ENCODE data around the gene SLC9B1. TPM values are rescaled to one million over a fixed set of nuclear protein-coding genes. Genes with fewer than 3 reads are reported as not detected.
"Not testable (repeated sequence)": the region's sequence is repeated elsewhere in the genome, so short reads cannot be mapped to it uniquely, and the experiment has no call there.

Gene SLC9B1
- total RNA-seq, 1 experiment from 2014 or later = 0.12 TPM

DNA sequence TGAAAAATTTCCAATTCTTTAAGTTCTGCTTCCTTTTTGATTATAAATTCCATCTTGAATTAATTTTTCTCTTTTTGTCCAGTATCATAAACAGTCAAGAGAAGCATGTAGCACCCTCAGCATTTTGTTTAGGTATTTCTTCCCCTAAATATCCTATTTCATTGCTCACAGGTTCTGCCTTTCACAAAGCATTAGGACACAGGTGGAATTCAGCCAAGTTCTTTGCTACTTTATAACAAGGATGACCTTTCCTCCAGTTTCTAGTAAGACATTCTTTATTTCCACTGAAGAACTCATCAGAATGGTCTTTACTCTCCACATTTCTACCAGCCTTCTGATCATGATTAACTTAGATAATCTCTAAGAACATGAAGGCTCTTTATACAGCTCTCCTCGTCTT lies 7.4 kb downstream of the SLC9B1 start:
- DNase-seq (ENCODE audit: extremely low read depth, low read depth) = no peak

DNA sequence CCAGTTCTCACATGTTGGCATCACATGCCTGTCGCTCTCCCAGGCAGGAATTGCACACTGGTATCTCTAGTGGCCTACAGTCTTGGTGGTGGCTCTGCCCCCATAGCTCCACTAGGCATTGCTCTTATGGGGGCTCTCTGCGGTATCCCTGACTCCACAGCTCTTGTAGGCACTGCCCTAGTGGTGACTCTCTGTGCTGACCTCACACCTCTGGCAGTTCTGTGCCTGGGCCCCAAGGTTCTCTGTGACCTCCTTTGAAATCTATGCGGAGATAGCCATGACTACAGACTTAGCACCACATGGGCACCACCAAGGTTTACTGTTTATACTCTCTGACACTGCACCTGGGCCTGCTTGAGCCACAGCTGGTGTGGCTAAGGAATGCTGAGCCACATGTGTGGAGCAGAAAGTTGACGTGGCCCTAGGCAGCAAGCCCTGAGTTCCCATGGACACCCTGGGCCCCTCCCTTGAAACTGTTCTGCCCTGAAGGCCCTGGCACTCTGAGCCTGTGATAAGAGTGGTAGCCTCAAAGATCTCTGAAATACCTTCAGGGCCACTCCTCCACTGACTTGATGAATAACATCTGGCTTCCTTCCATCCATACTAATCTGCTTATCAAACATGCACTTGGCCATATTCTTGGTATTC lies 8.0 kb downstream of the SLC9B1 start:
- no peak for DNase-seq (ENCODE audit: extremely low read depth, low read depth)

- no peak for DNase-seq (ENCODE audit: extremely low read depth, low read depth)
These were observed 8.7 kb downstream of the SLC9B1 start for GRCh38 chr4:103010804-103011203.

DNA sequence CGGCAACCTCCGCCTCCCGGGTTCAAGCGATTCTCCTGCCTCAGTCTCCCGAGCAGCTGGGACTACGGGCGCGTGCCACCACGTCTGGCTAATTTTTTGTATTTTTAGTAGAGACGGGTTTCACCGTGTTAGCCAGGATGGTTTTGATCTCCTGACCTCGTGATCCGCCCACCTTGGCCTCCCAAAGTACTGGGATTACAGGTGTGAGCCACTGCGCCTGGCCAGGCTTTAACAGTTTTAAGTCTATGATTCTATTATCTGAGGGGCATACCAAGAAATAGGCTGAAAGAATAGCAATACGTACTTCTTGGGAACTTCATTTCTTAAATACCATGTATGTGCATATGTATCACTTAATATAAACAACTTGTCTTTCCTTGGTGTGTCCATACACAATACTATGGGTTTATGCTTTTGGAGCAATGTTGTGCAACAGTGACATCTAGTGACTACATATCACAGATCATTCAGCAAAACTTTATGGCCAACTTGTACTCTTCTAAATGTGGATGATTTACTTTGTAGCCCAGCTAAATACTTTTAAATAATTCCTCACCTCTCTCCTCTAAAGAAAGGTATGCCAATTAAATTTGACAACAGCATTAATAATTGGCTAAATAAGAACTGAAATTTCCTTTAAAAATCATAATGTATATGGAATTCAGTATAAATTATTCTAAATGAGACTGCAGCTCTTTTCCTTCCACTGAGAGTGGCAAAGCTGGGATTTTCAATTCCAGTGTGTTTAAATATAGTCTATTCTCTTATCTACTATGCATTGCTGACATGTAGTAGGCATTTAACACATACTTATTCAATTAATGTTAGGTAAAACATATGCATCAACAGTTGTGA lies 10.4 kb downstream of the SLC9B1 start:
- DNase-seq (ENCODE audit: extremely low read depth, low read depth) = peak; percentile 54

DNA sequence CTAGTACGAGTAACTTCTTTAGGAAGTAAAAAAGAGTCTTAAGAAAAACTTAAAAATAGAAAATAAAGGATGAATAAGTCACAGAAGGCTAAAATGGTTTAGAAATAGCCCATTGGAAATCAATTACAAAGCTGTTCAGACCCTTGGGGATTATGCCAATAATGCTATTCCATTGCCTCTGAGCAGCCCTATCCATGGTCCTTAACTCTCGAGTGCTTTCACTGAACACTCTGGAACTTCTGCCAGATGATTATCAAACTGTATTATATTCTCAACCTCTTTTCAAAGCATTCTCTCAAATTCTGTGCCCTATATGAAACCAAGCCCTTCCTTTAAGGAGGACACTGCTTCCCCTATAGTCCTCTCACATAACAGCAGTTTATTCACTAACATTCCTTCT lies 17.0 kb downstream of the SLC9B1 start:
- no peak for DNase-seq (ENCODE audit: extremely low read depth, low read depth)

DNA sequence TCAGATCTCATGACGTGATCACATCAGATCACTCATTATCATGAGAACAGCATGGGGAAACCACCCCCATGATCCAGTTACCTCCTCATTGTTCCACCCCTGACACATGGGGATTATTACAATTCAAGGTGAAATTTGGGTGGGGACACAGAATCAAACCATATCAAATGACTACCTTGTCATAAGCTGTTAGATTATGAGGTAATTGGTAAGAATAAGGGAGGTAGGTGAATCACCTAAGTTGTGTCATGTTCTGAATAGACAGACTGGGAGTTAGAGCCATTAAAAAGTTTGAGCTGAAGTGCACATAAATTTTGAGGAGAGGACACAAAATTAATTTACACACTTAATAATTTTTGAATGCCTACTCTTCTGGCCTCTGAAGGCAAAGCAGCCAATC lies 24.7 kb downstream of the SLC9B1 start:
- no peak for DNase-seq (ENCODE audit: extremely low read depth, low read depth)

DNA sequence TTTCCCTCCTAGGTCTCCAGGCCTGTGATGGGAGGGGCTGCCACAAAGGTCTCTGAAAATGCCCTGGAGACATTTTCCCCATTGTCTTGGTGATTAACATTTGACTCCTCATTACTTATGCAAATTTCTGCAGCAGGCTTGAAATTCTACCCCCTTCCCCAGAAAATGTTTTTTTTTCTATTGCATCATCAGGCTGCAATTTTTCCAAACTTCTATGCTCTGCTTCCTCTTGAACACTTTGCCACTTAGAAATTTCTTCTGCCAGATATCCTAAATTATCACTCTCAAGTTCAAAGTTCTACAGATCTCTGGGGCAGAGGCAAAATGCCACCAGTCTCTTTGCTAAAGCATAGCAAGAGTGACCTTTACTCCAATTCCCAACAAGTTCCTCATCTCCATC lies 25.5 kb downstream of the SLC9B1 start:
- DNase-seq (ENCODE audit: extremely low read depth, low read depth) = not testable (repeated sequence)

GRCh38 chr4:102988429-102989020 lies 31.0 kb downstream of the SLC9B1 start:
- DNase-seq (ENCODE audit: extremely low read depth, low read depth) = no peak

- no peak for DNase-seq (ENCODE audit: extremely low read depth, low read depth)
These were observed 38.5 kb downstream of the SLC9B1 start for GRCh38 chr4:102981005-102981404.

DNA sequence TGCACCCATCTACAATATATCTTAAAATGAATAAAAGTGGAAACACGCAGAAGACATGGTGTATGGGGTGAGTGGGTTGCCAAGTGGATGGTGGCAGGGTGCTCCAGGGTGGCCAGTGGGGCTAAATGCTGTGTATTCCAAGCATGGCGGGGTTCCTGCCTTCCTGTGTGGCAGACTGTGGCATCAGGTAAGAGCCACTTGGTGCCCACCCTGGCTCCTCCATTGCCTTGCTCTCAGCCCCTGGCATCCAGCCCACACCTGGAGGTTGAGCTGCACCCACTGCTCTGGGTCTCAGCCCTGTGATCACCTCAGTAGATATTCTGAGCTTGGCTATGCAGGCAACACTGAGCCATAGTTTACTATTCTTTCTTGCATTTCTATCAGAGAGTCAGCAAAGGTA lies 57.7 kb downstream of the SLC9B1 start:
- DNase-seq (ENCODE audit: extremely low read depth, low read depth) = not testable (repeated sequence)

GRCh38 chr4:102959496-102959895 lies 60.0 kb downstream of the SLC9B1 start:
- DNase-seq (ENCODE audit: extremely low read depth, low read depth) = no peak

DNA sequence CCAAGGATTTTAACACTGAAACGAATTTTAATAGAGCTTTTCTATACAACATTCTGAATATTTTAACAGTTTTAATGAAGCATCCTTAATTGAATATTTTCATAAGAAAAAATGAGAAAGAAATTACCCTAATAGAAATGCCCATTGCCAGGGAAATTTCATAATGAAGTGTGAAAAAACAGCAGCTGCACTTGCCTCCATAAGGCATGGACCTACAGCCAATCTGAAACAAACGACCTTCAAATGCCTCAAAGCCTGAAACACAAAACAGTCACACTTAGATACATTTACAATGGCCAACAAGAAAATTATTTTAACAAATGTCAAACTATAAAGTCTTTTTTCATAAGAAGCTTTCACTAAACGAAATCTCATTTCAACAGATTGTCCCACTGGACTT lies 74.4 kb downstream of the SLC9B1 start:
- no peak for DNase-seq (ENCODE audit: extremely low read depth, low read depth)

GRCh38 chr4:102938063-102938462 lies 81.4 kb downstream of the SLC9B1 start:
- not testable (repeated sequence) for DNase-seq (ENCODE audit: extremely low read depth, low read depth)

GRCh38 chr4:102935716-102936115 lies 83.8 kb downstream of the SLC9B1 start:
- DNase-seq (ENCODE audit: extremely low read depth, low read depth) = no peak

DNA sequence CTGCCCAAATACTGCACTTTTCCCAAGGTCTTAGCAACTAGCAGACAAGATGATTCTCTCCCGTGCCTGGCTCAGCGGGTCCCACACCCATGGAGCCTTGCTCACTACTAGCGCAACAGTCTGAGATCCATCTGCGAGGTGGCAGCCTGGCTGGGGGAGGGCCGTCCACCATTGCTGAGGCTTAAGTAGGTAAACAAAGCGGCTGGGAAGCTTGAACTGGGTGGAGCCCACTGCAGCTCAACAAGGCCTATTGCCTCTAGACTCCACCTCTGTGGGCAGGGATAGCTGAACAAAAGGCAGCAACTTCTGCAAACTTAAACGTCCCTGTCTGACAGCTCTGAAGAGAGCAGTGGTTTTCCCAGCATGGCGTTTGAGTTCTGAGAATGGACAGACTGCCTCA lies 99.8 kb downstream of the SLC9B1 start:
- DNase-seq (ENCODE audit: extremely low read depth, low read depth) = not testable (repeated sequence)

DNA sequence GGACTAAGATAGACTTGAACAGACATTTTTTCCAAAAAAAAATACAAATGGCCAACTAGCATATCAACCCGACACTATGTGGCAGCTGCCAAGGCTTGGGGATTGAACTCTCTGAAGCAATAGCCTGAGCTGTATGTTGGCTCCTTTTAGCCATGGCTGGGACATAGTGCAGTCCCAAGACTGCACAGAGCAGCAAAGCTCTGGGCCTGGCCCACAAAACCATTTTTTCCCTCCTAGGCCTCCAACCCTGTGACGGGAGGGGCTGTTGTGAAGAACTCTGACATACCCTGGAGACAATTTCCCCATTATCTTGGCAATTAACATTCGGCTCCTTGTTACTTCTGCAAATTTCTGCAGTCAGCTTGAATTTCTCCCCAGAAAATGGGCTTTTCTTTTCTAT lies 100.6 kb downstream of the SLC9B1 start:
- DNase-seq (ENCODE audit: extremely low read depth, low read depth) = no peak

GRCh38 chr4:102901804-102902203 lies 117.7 kb downstream of the SLC9B1 start:
- no peak for DNase-seq (ENCODE audit: extremely low read depth, low read depth)

DNA sequence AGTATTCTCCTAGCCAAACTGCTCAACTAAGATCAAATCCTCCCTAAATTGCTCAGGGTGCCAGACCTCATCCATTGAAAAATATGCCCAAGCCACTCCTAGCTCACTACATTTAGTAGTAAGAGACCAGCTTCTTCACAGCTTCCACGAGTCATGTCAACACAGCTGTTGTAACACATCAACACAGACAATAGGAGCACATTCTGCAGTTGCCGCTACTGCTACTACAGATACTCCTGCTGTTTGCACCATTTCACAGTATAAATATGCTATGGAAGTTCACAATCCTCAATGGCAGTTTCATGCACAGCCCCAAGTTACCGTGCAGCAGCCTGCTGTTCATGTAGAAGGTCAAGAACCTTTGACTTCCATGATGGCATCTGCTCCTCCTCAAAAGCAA lies 121.9 kb downstream of the SLC9B1 start:
- not testable (repeated sequence) for DNase-seq (ENCODE audit: extremely low read depth, low read depth)

DNA sequence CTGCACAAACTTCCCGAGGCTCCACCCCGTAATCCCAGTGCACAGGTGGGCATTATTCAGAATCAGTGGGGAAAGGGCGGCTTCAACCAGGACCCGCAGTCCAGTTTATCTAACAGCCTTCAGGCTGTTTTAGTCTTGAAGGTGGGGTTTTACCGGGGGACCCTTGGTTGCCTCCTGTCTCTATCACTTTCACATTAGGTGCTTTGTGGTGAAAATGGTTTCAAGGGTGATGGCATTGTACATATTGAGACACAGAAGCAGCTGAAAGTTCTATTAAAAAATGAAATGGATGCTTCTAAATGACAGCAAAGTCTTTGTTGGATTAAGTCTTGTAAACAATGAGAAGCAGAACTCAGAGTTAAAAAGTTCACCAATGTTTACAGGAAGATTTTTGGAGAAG lies 123.0 kb downstream of the SLC9B1 start:
- DNase-seq (ENCODE audit: extremely low read depth, low read depth) = not testable (repeated sequence)

- DNase-seq (ENCODE audit: extremely low read depth, low read depth) = not testable (repeated sequence)
These were observed 129.6 kb downstream of the SLC9B1 start for GRCh38 chr4:102889866-102890265.

DNA sequence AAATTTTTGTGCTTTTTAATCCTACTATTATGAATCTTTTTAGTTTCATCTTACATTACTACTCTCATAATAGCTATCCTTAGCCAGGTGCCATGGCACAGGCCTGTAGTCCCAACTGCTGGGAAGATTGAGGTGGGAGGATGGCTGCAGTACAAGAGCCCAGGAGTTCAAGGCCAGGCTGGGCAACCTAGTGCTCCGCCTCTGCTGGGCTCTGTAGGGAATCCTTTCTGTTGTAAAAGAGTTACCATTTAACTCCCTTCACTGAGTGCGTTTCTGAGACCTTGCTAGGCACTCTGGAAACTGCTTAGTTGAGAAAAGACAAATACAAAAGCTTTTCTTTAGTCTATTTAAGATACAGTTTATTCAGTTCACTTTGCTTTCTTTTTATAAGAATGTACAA lies 130.9 kb downstream of the SLC9B1 start:
- DNase-seq (ENCODE audit: extremely low read depth, low read depth) = not testable (repeated sequence)

DNA sequence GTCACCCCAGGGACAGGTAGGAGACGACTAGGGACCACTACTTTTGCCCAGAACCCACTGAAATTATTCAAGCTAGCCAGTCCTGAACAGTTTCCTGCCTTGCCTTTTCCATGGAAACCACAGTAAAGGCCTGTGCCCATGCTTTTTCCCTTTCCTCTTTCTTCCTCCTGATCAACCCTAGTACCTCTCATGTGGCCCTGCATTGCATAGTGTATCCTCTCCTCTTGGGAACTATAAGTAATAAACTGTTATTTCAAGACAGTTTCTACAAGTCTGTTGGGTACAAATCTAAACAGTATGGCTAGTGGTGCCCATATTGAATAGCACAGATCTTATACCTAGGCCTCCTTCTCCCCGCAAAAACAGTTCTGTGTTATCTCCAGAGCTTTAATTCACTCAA lies 136.2 kb downstream of the SLC9B1 start:
- DNase-seq (ENCODE audit: extremely low read depth, low read depth) = no peak

Measured in NCI-H460 (cell line).